Right atrium auricular region (tissue), 2 donors: ENCODE measurements around the gene LHX8. TPM values are rescaled to one million over a fixed set of nuclear protein-coding genes. Genes with fewer than 3 reads are reported as not detected.
"Not testable (repeated sequence)": the region's sequence is repeated elsewhere in the genome, so short reads cannot be mapped to it uniquely, and the experiment has no call there.

Experiments used
- DNase-seq: peaks from one replicate; pipeline ENCODE4 v3.0.0-alpha.2; 2019; ENCODE audit warnings: low spot score
- H3K27ac ChIP-seq, 2 donors: fragments of 200-600 bp; sonication (generic); 1 replicate in 1 of 2; 2 replicates in 1 of 2; pipeline ENCODE4 v1.5.1; 2016 to 2019
- H3K27me3 ChIP-seq, 2 donors: fragments of 200-600 bp; sonication (generic); one replicate each; pipeline versions ENCODE4 v1.5.1 to v1.6.0; 2017 to 2019
- H3K36me3 ChIP-seq: fragments of 200-600 bp; sonication (generic); one replicate; pipeline ENCODE4 v1.5.1; 2016
- H3K4me1 ChIP-seq, 2 donors: fragments of 200-600 bp; sonication (generic); one replicate each; pipeline versions ENCODE4 v1.5.1 to v1.6.0; 2017 to 2019
- H3K4me3 ChIP-seq, 2 donors: fragments of 200-600 bp; sonication (generic); 1 replicate in 1 of 2; 2 replicates in 1 of 2; pipeline ENCODE4 v1.5.1; 2017 to 2019; ENCODE audit warnings: mild to moderate bottlenecking in 1 of 2, moderate library complexity in 1 of 2
- H3K9me3 ChIP-seq, 2 donors: fragments of 200-600 bp; sonication (generic); one replicate each; pipeline ENCODE4 v1.5.1; 2019
- total RNA-seq, 2 donors: library from RNA; depleted of rRNA; stranded (reverse); fragments of >200 nt; gene quantifications; one replicate each; pipeline ENCODE4 v1.1.0, GENCODE V29; 2016
- TF ChIP-seq, protein P1 (sequence below), 2 donors: fragments of 200-600 bp; sonication (generic); IDR thresholded peaks; one replicate each; pipeline ENCODE4 v1.5.1; 2019; ENCODE audit warnings: antibody characterized with exemption in 2 of 2

Gene LHX8
- total RNA-seq, 2 donors from 2014 or later: not detected

- Histone ChIP-seq H3K27ac (no peak overlapping the region), H3K4me1 (no peaks in the 10 kb centered on the region), H3K9me3 (no peaks in the 10 kb centered on the region), H3K4me3 (no peak overlapping the region), H3K27me3 (no peaks in the 10 kb centered on the region), H3K36me3 (no peaks in the 10 kb centered on the region)
- no peak for DNase-seq
- TF ChIP-seq, protein P1, sequence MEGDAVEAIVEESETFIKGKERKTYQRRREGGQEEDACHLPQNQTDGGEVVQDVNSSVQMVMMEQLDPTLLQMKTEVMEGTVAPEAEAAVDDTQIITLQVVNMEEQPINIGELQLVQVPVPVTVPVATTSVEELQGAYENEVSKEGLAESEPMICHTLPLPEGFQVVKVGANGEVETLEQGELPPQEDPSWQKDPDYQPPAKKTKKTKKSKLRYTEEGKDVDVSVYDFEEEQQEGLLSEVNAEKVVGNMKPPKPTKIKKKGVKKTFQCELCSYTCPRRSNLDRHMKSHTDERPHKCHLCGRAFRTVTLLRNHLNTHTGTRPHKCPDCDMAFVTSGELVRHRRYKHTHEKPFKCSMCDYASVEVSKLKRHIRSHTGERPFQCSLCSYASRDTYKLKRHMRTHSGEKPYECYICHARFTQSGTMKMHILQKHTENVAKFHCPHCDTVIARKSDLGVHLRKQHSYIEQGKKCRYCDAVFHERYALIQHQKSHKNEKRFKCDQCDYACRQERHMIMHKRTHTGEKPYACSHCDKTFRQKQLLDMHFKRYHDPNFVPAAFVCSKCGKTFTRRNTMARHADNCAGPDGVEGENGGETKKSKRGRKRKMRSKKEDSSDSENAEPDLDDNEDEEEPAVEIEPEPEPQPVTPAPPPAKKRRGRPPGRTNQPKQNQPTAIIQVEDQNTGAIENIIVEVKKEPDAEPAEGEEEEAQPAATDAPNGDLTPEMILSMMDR (IDR thresholded peaks at IDR 0.05): no peak
Measured at GRCh38 chr1:75099581-75099980, 34.6 kb upstream of the LHX8 start.

DNA sequence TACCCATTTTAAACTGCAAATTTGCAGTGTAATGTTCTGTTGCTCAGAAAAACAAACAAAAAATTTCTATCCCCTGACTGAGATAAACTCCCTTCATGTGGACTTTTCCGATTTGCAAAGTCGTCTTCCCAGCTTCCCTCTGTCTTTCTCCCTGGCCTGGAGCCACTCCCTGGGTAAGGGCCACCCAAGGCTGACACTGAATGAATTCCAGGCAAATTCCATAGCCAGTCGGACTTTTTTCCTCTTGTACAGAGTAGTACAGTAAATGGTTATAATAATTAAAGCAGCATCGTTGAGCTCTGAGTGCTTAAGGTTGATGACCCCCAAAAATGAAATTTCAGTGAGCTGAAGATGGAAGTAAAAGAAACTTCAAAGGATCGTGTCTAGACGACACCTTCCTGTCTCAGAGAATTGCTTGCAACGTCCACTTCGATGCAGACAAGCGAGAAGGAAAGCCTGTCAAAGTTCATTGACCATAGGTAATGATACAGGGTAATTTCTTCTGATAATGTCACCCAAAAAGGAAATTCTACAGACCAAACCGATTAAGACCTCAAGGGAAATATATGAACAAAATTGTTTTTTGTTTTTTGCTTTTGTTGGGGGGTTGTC lies 33.6 kb upstream of the LHX8 start:
- Histone ChIP-seq H3K4me1 (no peaks in the 10 kb centered on the region), H3K36me3 (no peaks in the 10 kb centered on the region), H3K9me3 (no peaks in the 10 kb centered on the region), H3K27ac (no peak overlapping the region), H3K27me3 (no peaks in the 10 kb centered on the region), H3K4me3 (no peak overlapping the region)
- TF ChIP-seq, protein P1 (IDR thresholded peaks at IDR 0.05): no peak
- DNase-seq: no peak

GRCh38 chr1:75112362-75112951 lies 21.7 kb upstream of the LHX8 start:
- H3K4me3 ChIP-seq, H3K4me1 ChIP-seq: not testable (repeated sequence)

GRCh38 chr1:75115654-75116053 lies 18.5 kb upstream of the LHX8 start:
- TF ChIP-seq, protein P1 (IDR thresholded peaks at IDR 0.05): no peak
- H3K27ac ChIP-seq: no peak overlapping the region
- H3K36me3 ChIP-seq: no peaks in the 10 kb centered on the region

More at GRCh38 chr1:75112362-75112951, 21.7 kb upstream of the LHX8 start:
- not testable (repeated sequence) for H3K27me3 ChIP-seq, H3K9me3 ChIP-seq, H3K27ac ChIP-seq, H3K36me3 ChIP-seq, DNase-seq

GRCh38 chr1:75123756-75124155 lies 10.4 kb upstream of the LHX8 start:
- no peaks in the 10 kb centered on the region for H3K4me1 ChIP-seq
- no peak overlapping the region for H3K4me3 ChIP-seq
- H3K27ac ChIP-seq: no peak overlapping the region
- H3K27me3 ChIP-seq: peaks cover 0 to 9% of the 10 kb centered on the region in 2 donors
- no peaks in the 10 kb centered on the region for H3K9me3 ChIP-seq
- no peak for DNase-seq
- TF ChIP-seq, protein P1 (IDR thresholded peaks at IDR 0.05): no peak
- H3K36me3 ChIP-seq: no peaks in the 10 kb centered on the region

More at GRCh38 chr1:75115654-75116053, 18.5 kb upstream of the LHX8 start:
- Histone ChIP-seq H3K4me1 (no peaks in the 10 kb centered on the region), H3K27me3 (no peaks in the 10 kb centered on the region), H3K4me3 (no peak overlapping the region), H3K9me3 (no peaks in the 10 kb centered on the region)
- no peak for DNase-seq

DNA sequence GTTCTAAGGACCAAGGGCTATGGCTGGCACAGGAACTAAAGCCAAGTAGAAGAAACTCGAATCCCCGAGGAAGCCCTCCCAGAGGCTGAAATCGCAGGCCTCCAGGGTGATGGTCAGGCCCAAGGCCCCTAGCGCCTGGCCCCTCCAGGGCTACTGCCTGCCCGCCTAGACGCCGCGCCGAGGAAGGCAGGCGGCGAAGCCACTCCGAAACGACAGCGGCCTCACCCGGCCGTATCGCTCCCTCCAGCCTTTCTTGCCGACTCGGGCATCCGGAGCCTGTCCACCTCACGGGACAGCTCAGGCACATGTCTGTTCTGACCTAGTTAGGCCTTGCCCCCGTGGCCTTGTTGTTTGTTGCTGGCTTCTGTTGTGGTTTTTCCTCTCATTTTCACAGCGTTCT lies 9.7 kb upstream of the LHX8 start:
- TF ChIP-seq, protein P1 (IDR thresholded peaks at IDR 0.05): no peak
- Histone ChIP-seq H3K27ac (no peak overlapping the region), H3K4me3 (no peak overlapping the region), H3K9me3 (no peaks in the 10 kb centered on the region), H3K4me1 (no peaks in the 10 kb centered on the region), H3K27me3 (peaks cover 0 to 9% of the 10 kb centered on the region in 2 donors), H3K36me3 (no peaks in the 10 kb centered on the region)
- DNase-seq: no peak
